Fibroblast of lung (primary cell): Measurements from ENCODE around the gene MAP3K6.

Experiments used
- CTCF ChIP-seq, 2 donors: IDR thresholded peaks in 1 of 2; conservative IDR thresholded peaks in 1 of 2; 1 replicate in 1 of 2; 2 replicates in 1 of 2; pipeline ENCODE4 v1.5.1; 2011 to 2012; ENCODE audit warnings: low read length in 2 of 2, control low read depth in 1 of 2, inconsistent platforms in 1 of 2, low read depth in 1 of 2, mild to moderate bottlenecking in 1 of 2
- EZH2 ChIP-seq: IDR thresholded peaks from 2 replicates; pipeline ENCODE4 v1.5.1; 2012; ENCODE audit warnings: low read length, control low read depth, mild to moderate bottlenecking; ENCODE audit errors: missing control alignments

DNA sequence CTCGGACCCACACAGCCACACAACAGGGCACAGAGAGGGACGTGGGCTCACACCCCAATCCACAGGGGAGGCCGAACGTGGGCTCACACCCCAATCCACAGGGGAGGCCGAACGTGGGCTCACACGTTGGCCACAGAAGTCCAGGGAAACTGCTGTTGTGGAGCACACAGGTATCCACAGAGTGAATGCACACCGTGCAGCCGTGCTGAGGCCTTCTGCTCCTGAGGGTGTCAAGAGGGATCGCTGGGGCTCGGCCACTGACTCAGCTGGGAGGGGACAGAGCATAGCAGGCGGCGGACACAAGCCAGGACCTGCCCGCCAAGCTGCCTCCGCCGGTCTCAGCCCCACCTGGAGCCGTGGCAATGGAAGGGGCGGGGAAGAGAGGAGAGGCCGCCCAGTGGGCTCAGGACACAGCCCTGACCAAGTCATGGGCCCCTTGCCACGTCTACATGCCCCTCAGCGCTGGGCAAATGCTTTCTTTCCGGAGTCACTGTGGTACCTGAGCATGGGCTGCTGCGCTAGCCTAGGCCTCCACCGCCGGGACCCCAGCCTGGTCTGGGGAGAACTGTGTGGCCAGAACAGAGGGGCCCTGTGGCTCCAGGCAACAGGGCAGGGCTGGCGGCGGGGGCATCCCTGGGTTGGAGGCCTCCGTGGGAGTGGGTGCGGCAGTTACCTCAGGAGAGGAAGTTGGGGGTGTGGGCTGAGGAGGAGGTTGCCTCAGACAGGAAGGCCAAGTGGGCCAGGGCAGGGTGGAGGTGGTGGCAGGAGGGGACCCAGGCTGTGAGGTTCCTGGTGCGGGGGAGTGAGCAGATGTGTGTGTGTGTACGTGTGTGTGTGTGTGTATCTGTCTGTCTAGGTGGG is 23.8 kb downstream of the MAP3K6 start:
- TF ChIP-seq CTCF (conservative IDR thresholded peaks at IDR 0.05 in 1 of 2, IDR thresholded peaks at IDR 0.05 in 1 of 2; ENCODE audit: low read depth in 1 of 2, low read length in 2 of 2) (no peak), EZH2 (no peak)
